NCI-H510A treated with DMSO at 0.1 percent for 48 hours (cell line): ENCODE results near the gene CD300LF.

Experiments used
- DNase-seq: peaks from one replicate; lab custom pipeline; 2025; lab: John Stamatoyannopoulos, UW

Gene CD300LF

GRCh38 chr17:74686761-74687160, 26.0 kb downstream of the CD300LF start:
- DNase-seq, result peak; percentile 31

GRCh38 chr17:74682471-74683190, 30.1 kb downstream of the CD300LF start:
- no peak for DNase-seq

- DNase-seq, result no peak
Measured at GRCh38 chr17:74682028-74682427, 30.7 kb downstream of the CD300LF start.

GRCh38 chr17:74680941-74681340, 31.8 kb downstream of the CD300LF start:
- DNase-seq, result no peak

GRCh38 chr17:74680213-74680612, 32.5 kb downstream of the CD300LF start:
- no peak for DNase-seq

GRCh38 chr17:74679374-74679773, 33.3 kb downstream of the CD300LF start:
- DNase-seq, result no peak

GRCh38 chr17:74678541-74678940, 34.2 kb downstream of the CD300LF start:
- DNase-seq, result peak; percentile 17

GRCh38 chr17:74677558-74678466, 34.9 kb downstream of the CD300LF start:
- peak; percentile 88 for DNase-seq

- DNase-seq, result peak; percentile 59
Measured at GRCh38 chr17:74671031-74671771, 41.5 kb downstream of the CD300LF start.

- no peak for DNase-seq
Measured at GRCh38 chr17:74670329-74670728, 42.4 kb downstream of the CD300LF start.

GRCh38 chr17:74663561-74663960, 49.2 kb downstream of the CD300LF start:
- no peak for DNase-seq

- DNase-seq, result no peak
Measured at GRCh38 chr17:74659889-74660288, 52.8 kb downstream of the CD300LF start.

GRCh38 chr17:74658620-74659019, 54.1 kb downstream of the CD300LF start:
- no peak for DNase-seq

- no peak for DNase-seq
Measured at GRCh38 chr17:74654742-74655141, 58.0 kb downstream of the CD300LF start.

GRCh38 chr17:74652020-74652419, 60.7 kb downstream of the CD300LF start:
- no peak for DNase-seq

- DNase-seq, result no peak
Measured at GRCh38 chr17:74649909-74650308, 62.8 kb downstream of the CD300LF start.

GRCh38 chr17:74647871-74648672, 64.7 kb downstream of the CD300LF start:
- no peak for DNase-seq

GRCh38 chr17:74646231-74646630, 66.5 kb downstream of the CD300LF start:
- DNase-seq, result peak; percentile 59

- DNase-seq, result no peak
Measured at GRCh38 chr17:74645010-74645409, 67.7 kb downstream of the CD300LF start.

GRCh38 chr17:74644419-74644818, 68.3 kb downstream of the CD300LF start:
- no peak for DNase-seq
